Subcutaneous abdominal adipose tissue (tissue), 5 donors: ENCODE data around the gene NRCAM.

Experiments used
- H3K27ac ChIP-seq: one replicate; pipeline ENCODE4 v1.7.0; 2013; ENCODE audit warnings: low read depth, mild to moderate bottlenecking, inconsistent platforms, low read length, moderate library complexity
- H3K27me3 ChIP-seq, 5 donors: one replicate each; pipeline ENCODE4 v1.7.0; 2013; ENCODE audit warnings: low read length in 5 of 5, inconsistent platforms in 1 of 5; ENCODE audit not compliant: control insufficient read depth in 5 of 5, insufficient read depth in 4 of 5
- H3K36me3 ChIP-seq, 5 donors: one replicate each; pipeline ENCODE4 v1.7.0; 2013; ENCODE audit warnings: low read length in 5 of 5; ENCODE audit not compliant: control insufficient read depth in 5 of 5, insufficient read depth in 5 of 5
- H3K4me1 ChIP-seq, 5 donors: one replicate each; pipeline ENCODE4 v1.7.0; 2013; ENCODE audit warnings: low read length in 5 of 5, mild to moderate bottlenecking in 3 of 5, moderate library complexity in 1 of 5; ENCODE audit not compliant: control insufficient read depth in 5 of 5, insufficient read depth in 5 of 5
- H3K4me3 ChIP-seq, 5 donors: one replicate each; pipeline ENCODE4 v1.7.0; 2013; ENCODE audit warnings: low read length in 5 of 5, low read depth in 1 of 5
- H3K9ac ChIP-seq, 5 donors: one replicate each; pipeline ENCODE4 v1.7.0; 2013; ENCODE audit warnings: low read length in 5 of 5, mild to moderate bottlenecking in 4 of 5, moderate library complexity in 3 of 5
- H3K9me3 ChIP-seq, 5 donors: one replicate each; pipeline ENCODE4 v1.7.0; 2013; ENCODE audit warnings: low read length in 5 of 5; ENCODE audit not compliant: control insufficient read depth in 5 of 5
- donor health status: healthy.
- donor health status: healthy.
- donor health status: healthy.
- donor health status: healthy.
- donor health status: healthy.

NRCAM gene

DNA sequence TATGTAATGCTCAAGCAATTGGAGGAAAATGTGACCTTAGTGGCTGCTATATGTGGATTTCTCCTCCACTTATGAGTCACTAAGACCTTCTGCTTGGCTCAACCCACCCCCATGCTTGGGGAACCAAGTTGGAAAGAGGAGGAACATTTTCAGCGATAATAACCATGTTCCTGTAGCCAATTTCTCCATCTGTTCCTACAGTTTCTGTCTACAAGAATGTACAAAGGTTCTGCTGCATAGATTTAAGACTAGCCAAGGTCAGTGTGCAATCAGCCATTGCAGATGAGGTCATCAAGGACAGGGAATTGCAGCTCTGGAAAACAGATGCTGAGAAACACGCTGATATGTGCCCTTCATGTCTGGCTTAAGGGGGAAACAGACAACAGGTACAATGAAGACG is 5.6 kb upstream of the NRCAM start:
- Histone ChIP-seq H3K9me3 (no peaks in the 10 kb centered on the region), H3K4me3 (no peak overlapping the region), H3K36me3 (no peaks in the 10 kb centered on the region), H3K27ac (no peak overlapping the region), H3K4me1 (peaks cover 0 to 10% (median 0%) of the 10 kb centered on the region in 5 donors), H3K27me3 (peaks cover 0 to 18% (median 4%) of the 10 kb centered on the region in 5 donors), H3K9ac (no peak overlapping the region)

- Histone ChIP-seq H3K4me1 (peaks cover 0 to 15% (median 2%) of the 10 kb centered on the region in 5 donors), H3K27me3 (peaks cover 0 to 20% (median 5%) of the 10 kb centered on the region in 5 donors), H3K36me3 (no peaks in the 10 kb centered on the region), H3K27ac (no peak overlapping the region), H3K4me3 (no peak overlapping the region), H3K9me3 (no peaks in the 10 kb centered on the region), H3K9ac (no peak overlapping the region)
Measured at GRCh38 chr7:108460964-108461363, 4.7 kb upstream of the NRCAM start.

DNA sequence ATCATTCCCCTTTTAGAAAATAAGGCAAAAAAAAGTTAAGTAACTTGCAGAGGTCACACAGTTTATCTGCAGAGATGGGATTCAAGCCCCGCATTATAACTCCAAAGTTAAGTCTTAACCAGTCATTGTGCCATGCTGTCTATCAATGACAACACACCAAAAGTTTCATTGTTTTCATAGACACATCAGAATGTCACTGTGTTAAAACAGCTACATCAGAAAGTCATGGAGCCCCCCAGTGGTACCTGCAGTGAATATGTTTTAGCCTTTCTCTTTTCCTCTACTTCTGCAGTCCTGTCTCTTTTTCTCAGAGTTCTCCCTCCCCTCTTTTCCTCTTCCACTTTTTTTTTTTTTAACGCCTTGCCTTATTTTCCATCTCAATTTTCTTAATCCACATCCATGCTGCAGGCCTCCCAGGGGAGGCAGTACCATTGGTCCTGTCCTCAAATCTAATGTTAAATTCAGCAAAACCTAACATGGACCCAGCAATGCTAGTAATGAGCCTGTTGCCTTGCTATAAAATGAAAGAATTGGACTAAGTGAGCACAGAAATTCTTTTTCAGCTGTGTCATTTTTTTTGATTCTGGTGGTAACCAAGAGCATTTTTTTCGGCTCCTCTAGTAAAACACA is 3.8 kb upstream of the NRCAM start:
- Histone ChIP-seq H3K9ac (no peak overlapping the region), H3K4me1 (peaks cover 0 to 24% (median 12%) of the 10 kb centered on the region in 5 donors), H3K9me3 (no peaks in the 10 kb centered on the region), H3K36me3 (no peaks in the 10 kb centered on the region), H3K27ac (no peak overlapping the region), H3K4me3 (no peak overlapping the region), H3K27me3 (peaks cover 0 to 29% (median 13%) of the 10 kb centered on the region in 5 donors)

- Histone ChIP-seq H3K9me3 (no peaks in the 10 kb centered on the region), H3K9ac (no peak overlapping the region), H3K4me3 (no peak overlapping the region), H3K36me3 (no peaks in the 10 kb centered on the region), H3K27me3 (peaks cover 0 to 41% (median 19%) of the 10 kb centered on the region in 5 donors), H3K27ac (no peak overlapping the region), H3K4me1 (peaks cover 0 to 32% (median 22%) of the 10 kb centered on the region in 5 donors)
Measured at GRCh38 chr7:108457871-108458270, 1.6 kb upstream of the NRCAM start.

GRCh38 chr7:108456845-108457540 is 757 bp upstream of the NRCAM start:
- Histone ChIP-seq H3K36me3 (no peaks in the 10 kb centered on the region), H3K4me1 (peaks cover 0 to 30% (median 22%) of the 10 kb centered on the region in 5 donors), H3K27ac (no peak overlapping the region), H3K9me3 (no peaks in the 10 kb centered on the region), H3K4me3 (peak overlapping the region in 1 of 5 donors; percentile 77), H3K27me3 (peaks cover 0 to 41% (median 19%) of the 10 kb centered on the region in 5 donors), H3K9ac (no peak overlapping the region)

- Histone ChIP-seq H3K9me3 (no peaks in the 10 kb centered on the region), H3K27me3 (peaks cover 0 to 41% (median 19%) of the 10 kb centered on the region in 5 donors), H3K4me1 (peaks cover 0 to 24% (median 22%) of the 10 kb centered on the region in 5 donors), H3K4me3 (peak overlapping the region in 4 of 5 donors; percentile 55 to 79 (median 67)), H3K27ac (no peak overlapping the region), H3K9ac (peak overlapping the region in 3 of 5 donors; percentile 62 to 80 (median 64)), H3K36me3 (no peaks in the 10 kb centered on the region)
Measured at GRCh38 chr7:108455551-108455997, 662 bp downstream of the NRCAM start.

GRCh38 chr7:108454674-108455550 is 1.3 kb downstream of the NRCAM start:
- Histone ChIP-seq H3K9ac (peak overlapping the region in 3 of 5 donors; percentile 62 to 80 (median 64)), H3K27ac (peak overlapping the region; percentile 10)

GRCh38 chr7:108454317-108454673 is 1.9 kb downstream of the NRCAM start:
- Histone ChIP-seq H3K27me3 (peaks cover 0 to 41% (median 19%) of the 10 kb centered on the region in 5 donors), H3K9me3 (no peaks in the 10 kb centered on the region), H3K27ac (peak overlapping the region; percentile 10), H3K4me3 (peak overlapping the region; percentile 42 to 79 (median 57)), H3K9ac (peak overlapping the region in 3 of 5 donors; percentile 62 to 80 (median 64)), H3K36me3 (no peaks in the 10 kb centered on the region), H3K4me1 (peaks cover 0 to 27% (median 24%) of the 10 kb centered on the region in 5 donors)

More at GRCh38 chr7:108454674-108455550, 1.3 kb downstream of the NRCAM start:
- Histone ChIP-seq H3K36me3 (no peaks in the 10 kb centered on the region), H3K4me3 (peak overlapping the region; percentile 42 to 79 (median 57)), H3K27me3 (peaks cover 0 to 41% (median 19%) of the 10 kb centered on the region in 5 donors), H3K9me3 (no peaks in the 10 kb centered on the region), H3K4me1 (peaks cover 0 to 24% (median 22%) of the 10 kb centered on the region in 5 donors)

- Histone ChIP-seq H3K9me3 (no peaks in the 10 kb centered on the region), H3K27ac (no peak overlapping the region), H3K36me3 (no peaks in the 10 kb centered on the region), H3K4me3 (no peak overlapping the region), H3K4me1 (peaks cover 0 to 35% (median 31%) of the 10 kb centered on the region in 5 donors), H3K27me3 (peaks cover 0 to 37% (median 19%) of the 10 kb centered on the region in 5 donors), H3K9ac (no peak overlapping the region)
Measured at GRCh38 chr7:108453320-108453719, 2.9 kb downstream of the NRCAM start.
